HepG2 (cell line): Measurements from ENCODE around the gene ASB3. TPM values are rescaled to one million over a fixed set of nuclear protein-coding genes. Genes with fewer than 3 reads are reported as not detected.

Source experiments
- ATF7 ChIP-seq, 2 experiments: fragments of 450-650 bp in 1 of 2; sonication (generic) in 1 of 2; formaldehyde crosslinking in 1 of 2; IDR thresholded peaks; 2 replicates each; pipeline versions ENCODE4 v1.4.0 to v1.6.1; 2016 to 2020; ENCODE audit warnings: antibody characterized with exemption in 1 of 2, mild to moderate bottlenecking in 1 of 2, missing genetic modification reagents in 1 of 2
- BORCS8-MEF2B ChIP-seq: sonication (generic); formaldehyde crosslinking; IDR thresholded peaks from 2 replicates; pipeline ENCODE4 v1.8.0; 2022; ENCODE audit warnings: mild to moderate bottlenecking, missing genetic modification reagents
- ERF ChIP-seq: IDR thresholded peaks from 2 replicates; pipeline ENCODE4 v1.6.1; 2018; ENCODE audit warnings: missing biosample characterization, missing genetic modification reagents
- FOXC1 ChIP-seq: sonication (generic); formaldehyde crosslinking; IDR thresholded peaks from 2 replicates; pipeline ENCODE4 v1.8.0; 2022; ENCODE audit warnings: mild to moderate bottlenecking, missing genetic modification reagents, borderline replicate concordance
- LCORL ChIP-seq, 2 experiments: fragments of 450-650 bp in 1 of 2; sonication (generic) in 1 of 2; formaldehyde crosslinking in 1 of 2; IDR thresholded peaks; 2 replicates each; pipeline versions ENCODE4 v1.5.0 to v1.6.1; 2017 to 2020; ENCODE audit warnings: antibody characterized with exemption in 1 of 2, missing genetic modification reagents in 1 of 2
- NFIB ChIP-seq: sonication (generic); formaldehyde crosslinking; IDR thresholded peaks from 2 replicates; pipeline ENCODE4 v1.9.0; 2021; ENCODE audit warnings: missing genetic modification reagents, mild to moderate bottlenecking, borderline replicate concordance
- NONO ChIP-seq, 2 experiments: fragments of 450-650 bp in 1 of 2; sonication (generic) in 1 of 2; formaldehyde crosslinking in 1 of 2; IDR thresholded peaks in 1 of 2; conservative IDR thresholded peaks in 1 of 2; 2 replicates each; pipeline versions ENCODE4 v1.6.1 to v1.8.0; 2017 to 2022; ENCODE audit warnings: mild to moderate bottlenecking in 1 of 2, missing genetic modification reagents in 1 of 2, moderate library complexity in 1 of 2
- NR2C2 ChIP-seq: sonication (generic); formaldehyde crosslinking; IDR thresholded peaks from 2 replicates; pipeline ENCODE4 v1.4.0; 2020; ENCODE audit warnings: missing genetic modification reagents, mild to moderate bottlenecking, moderate library complexity, borderline replicate concordance
- PAWR ChIP-seq: sonication (generic); formaldehyde crosslinking; IDR thresholded peaks from 2 replicates; pipeline ENCODE4 v1.4.0; 2020; ENCODE audit warnings: missing genetic modification reagents, mild to moderate bottlenecking, borderline replicate concordance
- PAX8 ChIP-seq: sonication (generic); formaldehyde crosslinking; IDR thresholded peaks from 2 replicates; pipeline ENCODE4 v1.8.0; 2022; ENCODE audit warnings: mild to moderate bottlenecking, missing genetic modification reagents, borderline replicate concordance
- PHF8 ChIP-seq: sonication (generic); formaldehyde crosslinking; IDR thresholded peaks from 2 replicates; pipeline ENCODE4 v1.5.0; 2020; ENCODE audit warnings: missing genetic modification reagents
- RBM22 ChIP-seq: fragments of 200-400 bp; formaldehyde crosslinking; optimal IDR thresholded peaks from 2 replicates; pipeline ENCODE3; 2017; ENCODE audit warnings: mild to moderate bottlenecking, low read length, moderate library complexity
- STAT5B ChIP-seq: sonication (generic); formaldehyde crosslinking; IDR thresholded peaks from 2 replicates; pipeline ENCODE4 v1.4.0; 2020; ENCODE audit warnings: missing genetic modification reagents
- ZNF20 ChIP-seq: sonication (generic); formaldehyde crosslinking; IDR thresholded peaks from 2 replicates; pipeline ENCODE4 v1.4.0; 2020; ENCODE audit warnings: mild to moderate bottlenecking, moderate library complexity, missing genetic modification reagents
- ZNF224 ChIP-seq: sonication (generic); formaldehyde crosslinking; IDR thresholded peaks from 2 replicates; pipeline ENCODE4 v1.5.0; 2020; ENCODE audit warnings: mild to moderate bottlenecking, missing genetic modification reagents
- ZNF24 ChIP-seq: fragments of 450-650 bp; IDR thresholded peaks from 2 replicates; pipeline ENCODE4 v1.6.1; 2017; ENCODE audit warnings: antibody characterized with exemption, mild to moderate bottlenecking
- ZNF3 ChIP-seq: IDR thresholded peaks from 2 replicates; pipeline ENCODE4 v1.7.0; 2017; ENCODE audit warnings: inconsistent platforms
- ZNF510 ChIP-seq: sonication (generic); formaldehyde crosslinking; IDR thresholded peaks from 2 replicates; pipeline ENCODE4 v1.4.0; 2020; ENCODE audit warnings: low read depth, mild to moderate bottlenecking, missing genetic modification reagents
- ZNF780A ChIP-seq: sonication (generic); formaldehyde crosslinking; IDR thresholded peaks from 2 replicates; pipeline ENCODE4 v1.8.0; 2022; ENCODE audit warnings: mild to moderate bottlenecking, missing genetic modification reagents, moderate library complexity
- ZNF879 ChIP-seq: sonication (generic); formaldehyde crosslinking; IDR thresholded peaks from 2 replicates; pipeline ENCODE4 v1.8.1; 2023; ENCODE audit warnings: missing genetic modification reagents
- polyA plus RNA-seq, 8 experiments: library from polyadenylated mRNA; depleted of rRNA in 3 of 8; stranded (reverse) in 7 of 8; unstranded in 1 of 8; fragments of >200 nt; fragmentation: Illumina TruSeq in 4 of 8; extraction: Trizol in 4 of 8; gene quantifications; 2 replicates each; pipeline versions ENCODE4 v1.2.1 to v1.2.3, GENCODE V29; 2011 to 2016; ENCODE audit warnings: low read depth in 4 of 8, missing spikeins in 1 of 8, mixed read lengths in 1 of 8; ENCODE audit not compliant: insufficient read depth in 1 of 8
- total RNA-seq, 5 experiments: library from RNA; depleted of rRNA; stranded (reverse); fragments of >200 nt; fragmentation: Illumina TruSeq; extraction: Trizol; gene quantifications; 2 replicates each; pipeline ENCODE4 v1.2.3, GENCODE V29; 2016; ENCODE audit warnings: low read depth in 1 of 5
- TF ChIP-seq, protein P1 (sequence below), 2 experiments: sonication (generic) in 1 of 2; formaldehyde crosslinking in 1 of 2; IDR thresholded peaks; 2 replicates each; pipeline versions ENCODE4 v1.4.0 to v1.6.1; 2018 to 2020; ENCODE audit warnings: missing genetic modification reagents in 2 of 2, borderline replicate concordance in 1 of 2, low read depth in 1 of 2, mild to moderate bottlenecking in 1 of 2, missing biosample characterization in 1 of 2
- TF ChIP-seq, protein P2 (sequence below): sonication (generic); formaldehyde crosslinking; IDR thresholded peaks from 2 replicates; pipeline ENCODE4 v1.8.0; 2023; ENCODE audit warnings: mild to moderate bottlenecking, missing genetic modification reagents
- TF ChIP-seq, protein P3 (sequence below): sonication (generic); formaldehyde crosslinking; IDR thresholded peaks from 2 replicates; pipeline ENCODE4 v1.8.0; 2022; ENCODE audit warnings: mild to moderate bottlenecking, missing genetic modification reagents, moderate library complexity

Gene ASB3
- total and polyA plus RNA-seq, 2 of the 13 experiments (the other 11 are each of a cell fraction or from before 2014, with no cell fraction given) = 40.1 to 41.8 TPM

DNA sequence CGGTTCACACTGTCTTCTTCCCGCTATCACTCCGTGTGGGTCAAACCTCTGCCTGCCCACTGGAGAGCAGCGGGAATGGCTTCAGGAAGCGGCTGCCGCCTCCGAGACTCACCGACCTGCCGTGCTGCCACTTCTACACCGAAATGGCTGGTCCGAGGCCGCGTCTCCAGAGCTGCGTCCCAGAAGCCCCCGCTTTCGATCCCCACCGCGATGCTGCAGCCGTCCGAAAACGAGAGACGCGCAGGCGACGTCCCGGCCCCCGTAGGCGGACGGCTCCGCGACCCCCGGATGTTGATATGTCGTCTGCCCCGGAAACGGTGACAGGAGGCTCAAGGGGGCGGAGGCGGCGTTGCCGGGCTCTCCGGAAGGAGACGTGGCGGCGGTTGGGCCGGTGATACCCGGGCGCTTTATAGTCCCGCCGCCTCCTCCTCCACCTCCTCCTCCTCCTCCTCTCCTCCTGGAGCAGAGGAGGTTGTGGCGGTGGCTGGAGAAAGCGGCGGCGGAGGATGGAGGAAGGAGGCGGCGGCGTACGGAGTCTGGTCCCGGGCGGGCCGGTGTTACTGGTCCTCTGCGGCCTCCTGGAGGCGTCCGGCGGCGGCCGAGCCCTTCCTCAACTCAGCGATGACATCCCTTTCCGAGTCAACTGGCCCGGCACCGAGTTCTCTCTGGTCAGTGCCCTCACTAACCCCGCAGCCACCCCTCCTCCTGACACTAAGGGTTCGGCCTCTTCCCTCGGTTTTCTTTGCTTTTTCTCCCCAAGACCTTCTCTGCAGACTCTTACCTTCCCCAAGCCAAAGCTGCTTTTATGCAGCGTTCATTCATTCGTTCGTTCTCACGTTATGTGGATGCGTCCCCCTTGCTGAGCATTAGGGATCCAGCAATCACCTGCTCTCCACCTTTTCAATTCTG lies at the start of gene ASB3, which contains the start of gene ERLEC1 (continued):
- TF ChIP-seq, protein P1, sequence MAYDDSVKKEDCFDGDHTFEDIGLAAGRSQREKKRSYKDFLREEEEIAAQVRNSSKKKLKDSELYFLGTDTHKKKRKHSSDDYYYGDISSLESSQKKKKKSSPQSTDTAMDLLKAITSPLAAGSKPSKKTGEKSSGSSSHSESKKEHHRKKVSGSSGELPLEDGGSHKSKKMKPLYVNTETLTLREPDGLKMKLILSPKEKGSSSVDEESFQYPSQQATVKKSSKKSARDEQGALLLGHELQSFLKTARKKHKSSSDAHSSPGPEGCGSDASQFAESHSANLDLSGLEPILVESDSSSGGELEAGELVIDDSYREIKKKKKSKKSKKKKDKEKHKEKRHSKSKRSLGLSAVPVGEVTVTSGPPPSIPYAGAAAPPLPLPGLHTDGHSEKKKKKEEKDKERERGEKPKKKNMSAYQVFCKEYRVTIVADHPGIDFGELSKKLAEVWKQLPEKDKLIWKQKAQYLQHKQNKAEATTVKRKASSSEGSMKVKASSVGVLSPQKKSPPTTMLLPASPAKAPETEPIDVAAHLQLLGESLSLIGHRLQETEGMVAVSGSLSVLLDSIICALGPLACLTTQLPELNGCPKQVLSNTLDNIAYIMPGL (CRISPR knock-in tag; IDR thresholded peaks at IDR 0.05; ENCODE audit: borderline replicate concordance in 1 of 2, low read depth in 1 of 2) = peak; percentile 96 to 97
- TF ChIP-seq, protein P2, sequence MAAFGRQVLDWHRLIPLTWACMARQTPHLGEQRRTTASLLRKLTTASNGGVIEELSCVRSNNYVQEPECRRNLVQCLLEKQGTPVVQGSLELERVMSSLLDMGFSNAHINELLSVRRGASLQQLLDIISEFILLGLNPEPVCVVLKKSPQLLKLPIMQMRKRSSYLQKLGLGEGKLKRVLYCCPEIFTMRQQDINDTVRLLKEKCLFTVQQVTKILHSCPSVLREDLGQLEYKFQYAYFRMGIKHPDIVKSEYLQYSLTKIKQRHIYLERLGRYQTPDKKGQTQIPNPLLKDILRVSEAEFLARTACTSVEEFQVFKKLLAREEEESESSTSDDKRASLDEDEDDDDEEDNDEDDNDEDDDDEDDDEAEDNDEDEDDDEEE (CRISPR knock-in tag) = peak; percentile 41
- TF ChIP-seq PHF8 (CRISPR knock-in tag) (peak; percentile 97), RBM22 (no peak), NR2C2 (CRISPR knock-in tag) (peak; percentile 100), NONO (IDR thresholded peaks at IDR 0.05) (no peak), NONO (CRISPR knock-in tag; conservative IDR thresholded peaks at IDR 0.05) (peak; percentile 99), ERF (peak; percentile 99), FOXC1 (CRISPR knock-in tag) (peak; percentile 98), STAT5B (CRISPR knock-in tag) (no peak), ZNF780A (CRISPR knock-in tag) (no peak; the same call in 1 of the 2 replicates), ZNF3 (CRISPR knock-in tag) (no peak), NFIB (CRISPR knock-in tag) (no peak), ZNF224 (CRISPR knock-in tag) (peak; percentile 98), ZNF510 (CRISPR knock-in tag) (peak; percentile 96; the same call in 1 of the 2 replicates), ZNF24 (peak; percentile 22; the same call in 1 of the 2 replicates), PAWR (CRISPR knock-in tag) (0 out of 2 replicates have a peak, but pooled peaks have one; percentile 40), ZNF879 (CRISPR knock-in tag) (no peak), BORCS8-MEF2B (peak; percentile 97), LCORL (IDR thresholded peaks at IDR 0.05) (no peak), LCORL (CRISPR knock-in tag; IDR thresholded peaks at IDR 0.05) (peak; percentile 89), ZNF20 (peak; percentile 91), PAX8 (CRISPR knock-in tag) (peak; percentile 77), ATF7 (IDR thresholded peaks at IDR 0.05) (no peak), ATF7 (CRISPR knock-in tag; IDR thresholded peaks at IDR 0.05) (peak; percentile 55; the same call in 1 of the 2 replicates)
- TF ChIP-seq, protein P3, sequence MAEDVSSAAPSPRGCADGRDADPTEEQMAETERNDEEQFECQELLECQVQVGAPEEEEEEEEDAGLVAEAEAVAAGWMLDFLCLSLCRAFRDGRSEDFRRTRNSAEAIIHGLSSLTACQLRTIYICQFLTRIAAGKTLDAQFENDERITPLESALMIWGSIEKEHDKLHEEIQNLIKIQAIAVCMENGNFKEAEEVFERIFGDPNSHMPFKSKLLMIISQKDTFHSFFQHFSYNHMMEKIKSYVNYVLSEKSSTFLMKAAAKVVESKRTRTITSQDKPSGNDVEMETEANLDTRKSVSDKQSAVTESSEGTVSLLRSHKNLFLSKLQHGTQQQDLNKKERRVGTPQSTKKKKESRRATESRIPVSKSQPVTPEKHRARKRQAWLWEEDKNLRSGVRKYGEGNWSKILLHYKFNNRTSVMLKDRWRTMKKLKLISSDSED (CRISPR knock-in tag) = no peak; the same call in 1 of the 2 replicates
